GM19025 (cell line): Measurements from ENCODE around the gene CYP2F1.
"Not testable (repeated sequence)": the region's sequence is repeated elsewhere in the genome, so short reads cannot be mapped to it uniquely, and the experiment has no call there.

Experiments used
- ATAC-seq: cut with Tn5 transposase; IDR thresholded peaks from one replicate; pipeline ENCODE4 v1.9.1; 2021; ENCODE audit warnings: mild to moderate bottlenecking, low read depth, moderate library complexity; ENCODE audit not compliant: unreplicated experiment

Gene CYP2F1

GRCh38 chr19:41126765-41127203 lies 12.6 kb downstream of the CYP2F1 start:
- ATAC-seq = not testable (repeated sequence)

- not testable (repeated sequence) for ATAC-seq
Observed at GRCh38 chr19:41127362-41127761, 13.1 kb downstream of the CYP2F1 start.

- ATAC-seq = not testable (repeated sequence)
Observed at GRCh38 chr19:41127801-41128300, 13.6 kb downstream of the CYP2F1 start.

GRCh38 chr19:41128692-41129091 lies 14.5 kb downstream of the CYP2F1 start:
- ATAC-seq = no peak

- no peak for ATAC-seq
Observed at GRCh38 chr19:41131186-41131585, 17.0 kb downstream of the CYP2F1 start.

GRCh38 chr19:41133260-41133659 lies 19.0 kb downstream of the CYP2F1 start:
- no peak for ATAC-seq

- no peak for ATAC-seq
Observed at GRCh38 chr19:41134616-41135015, 20.4 kb downstream of the CYP2F1 start.

GRCh38 chr19:41135390-41136384 lies 21.5 kb downstream of the CYP2F1 start:
- not testable (repeated sequence) for ATAC-seq

GRCh38 chr19:41136636-41137455 lies 22.6 kb downstream of the CYP2F1 start:
- ATAC-seq = no peak

- no peak for ATAC-seq
Observed at GRCh38 chr19:41144403-41144802, 30.2 kb downstream of the CYP2F1 start.

GRCh38 chr19:41149831-41150230 lies 35.6 kb downstream of the CYP2F1 start:
- no peak for ATAC-seq

GRCh38 chr19:41150986-41151385 lies 36.8 kb downstream of the CYP2F1 start:
- ATAC-seq = not testable (repeated sequence)

GRCh38 chr19:41154060-41154459 lies 39.8 kb downstream of the CYP2F1 start:
- no peak for ATAC-seq

- no peak for ATAC-seq
Observed at GRCh38 chr19:41156207-41156606, 42.0 kb downstream of the CYP2F1 start.

GRCh38 chr19:41159881-41160280 lies 45.6 kb downstream of the CYP2F1 start:
- ATAC-seq = no peak

GRCh38 chr19:41161903-41162302 lies 47.7 kb downstream of the CYP2F1 start:
- no peak for ATAC-seq

GRCh38 chr19:41166944-41167804 lies 52.9 kb downstream of the CYP2F1 start:
- no peak for ATAC-seq

- ATAC-seq = no peak
Observed at GRCh38 chr19:41172297-41173164, 58.3 kb downstream of the CYP2F1 start.

GRCh38 chr19:41174297-41174928 lies 60.2 kb downstream of the CYP2F1 start:
- no peak for ATAC-seq
